ENCODE data around the gene ITIH4.

ITIH4 gene

GRCh38 chr3:52792413-52792812 lies 38.1 kb downstream of the ITIH4 start:
- H3K4me3 ChIP-seq (replicated peaks; ENCODE audit: low read depth, low read length) = no peak overlapping the region
- no peak for TF ChIP-seq CTCF (IDR thresholded peaks at IDR 0.05; ENCODE audit: low read length, missing control alignments)
- no peak for DNase-seq (ENCODE audit: low read depth)

DNA sequence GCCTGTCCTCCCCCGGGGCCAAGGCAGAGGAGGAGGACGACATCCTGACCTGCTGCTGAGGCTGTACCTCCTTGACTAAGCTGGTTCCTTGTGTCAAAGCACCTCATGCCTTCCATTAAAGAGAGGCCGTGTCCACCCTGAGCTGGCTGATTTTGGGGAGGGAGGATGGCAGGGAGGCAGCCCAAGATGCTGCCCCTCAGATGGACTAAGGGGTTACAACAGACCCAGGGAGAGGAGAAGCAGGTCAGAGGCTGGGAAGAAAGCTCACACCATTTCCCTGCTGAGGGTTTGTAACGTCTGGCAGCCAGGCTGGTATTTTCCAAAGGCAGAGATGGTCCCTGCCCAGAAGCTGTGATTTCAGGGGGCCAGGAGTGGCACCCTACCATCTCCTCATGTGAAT lies 38.5 kb downstream of the ITIH4 start:
- TF ChIP-seq CTCF (IDR thresholded peaks at IDR 0.05; ENCODE audit: low read length, missing control alignments) = no peak
- H3K4me3 ChIP-seq (replicated peaks; ENCODE audit: low read depth, low read length) = no peak overlapping the region
- DNase-seq (ENCODE audit: low read depth) = no peak

- TF ChIP-seq CTCF (IDR thresholded peaks at IDR 0.05; ENCODE audit: low read length, missing control alignments) = no peak
- H3K4me3 ChIP-seq (replicated peaks; ENCODE audit: low read depth, low read length) = no peak overlapping the region
- DNase-seq (ENCODE audit: low read depth) = no peak
These were observed 39.1 kb downstream of the ITIH4 start for GRCh38 chr3:52791366-52791765.

DNA sequence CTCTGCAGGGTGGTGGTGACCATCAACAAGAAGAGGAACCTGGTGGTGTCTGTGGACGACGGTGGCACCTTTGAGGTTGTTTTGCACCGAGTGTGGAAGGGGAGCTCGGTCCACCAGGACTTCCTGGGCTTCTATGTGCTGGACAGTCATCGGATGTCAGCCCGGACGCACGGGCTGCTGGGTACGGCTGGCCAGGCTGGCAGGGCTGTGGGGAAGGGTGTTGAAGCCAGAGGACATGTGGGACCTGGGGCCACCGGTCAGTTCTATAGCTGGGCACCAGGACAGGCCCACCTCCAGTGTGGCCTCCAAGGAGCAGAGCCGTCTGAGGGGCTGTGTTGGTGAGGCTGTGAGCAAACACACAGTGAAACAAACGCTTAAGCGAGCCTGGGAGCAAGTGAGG lies 39.7 kb downstream of the ITIH4 start:
- TF ChIP-seq CTCF (IDR thresholded peaks at IDR 0.05; ENCODE audit: low read length, missing control alignments) = no peak
- no peak overlapping the region for H3K4me3 ChIP-seq (replicated peaks; ENCODE audit: low read depth, low read length)
- no peak for DNase-seq (ENCODE audit: low read depth)

- TF ChIP-seq CTCF (IDR thresholded peaks at IDR 0.05; ENCODE audit: low read length, missing control alignments) = no peak
- no peak overlapping the region for H3K4me3 ChIP-seq (replicated peaks; ENCODE audit: low read depth, low read length)
- DNase-seq (ENCODE audit: low read depth) = no peak
These were observed 40.1 kb downstream of the ITIH4 start for GRCh38 chr3:52790337-52790736.

DNA sequence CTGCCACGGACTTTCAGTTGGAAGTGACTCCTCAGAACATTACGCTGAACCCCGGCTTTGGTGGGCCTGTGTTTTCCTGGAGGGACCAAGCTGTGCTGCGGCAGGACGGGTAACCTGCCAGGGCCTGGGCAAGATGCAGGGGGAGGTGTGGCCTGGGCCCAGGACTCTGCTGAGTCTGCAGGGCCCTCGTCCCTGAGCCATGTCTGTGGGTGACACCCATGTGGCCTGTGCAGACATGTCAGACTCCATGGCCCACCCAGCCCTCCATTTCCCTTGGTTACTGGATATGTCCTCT lies 40.8 kb downstream of the ITIH4 start:
- no peak overlapping the region for H3K4me3 ChIP-seq (replicated peaks; ENCODE audit: low read depth, low read length)
- no peak for DNase-seq (ENCODE audit: low read depth)
- TF ChIP-seq CTCF (IDR thresholded peaks at IDR 0.05; ENCODE audit: low read length, missing control alignments) = no peak

DNA sequence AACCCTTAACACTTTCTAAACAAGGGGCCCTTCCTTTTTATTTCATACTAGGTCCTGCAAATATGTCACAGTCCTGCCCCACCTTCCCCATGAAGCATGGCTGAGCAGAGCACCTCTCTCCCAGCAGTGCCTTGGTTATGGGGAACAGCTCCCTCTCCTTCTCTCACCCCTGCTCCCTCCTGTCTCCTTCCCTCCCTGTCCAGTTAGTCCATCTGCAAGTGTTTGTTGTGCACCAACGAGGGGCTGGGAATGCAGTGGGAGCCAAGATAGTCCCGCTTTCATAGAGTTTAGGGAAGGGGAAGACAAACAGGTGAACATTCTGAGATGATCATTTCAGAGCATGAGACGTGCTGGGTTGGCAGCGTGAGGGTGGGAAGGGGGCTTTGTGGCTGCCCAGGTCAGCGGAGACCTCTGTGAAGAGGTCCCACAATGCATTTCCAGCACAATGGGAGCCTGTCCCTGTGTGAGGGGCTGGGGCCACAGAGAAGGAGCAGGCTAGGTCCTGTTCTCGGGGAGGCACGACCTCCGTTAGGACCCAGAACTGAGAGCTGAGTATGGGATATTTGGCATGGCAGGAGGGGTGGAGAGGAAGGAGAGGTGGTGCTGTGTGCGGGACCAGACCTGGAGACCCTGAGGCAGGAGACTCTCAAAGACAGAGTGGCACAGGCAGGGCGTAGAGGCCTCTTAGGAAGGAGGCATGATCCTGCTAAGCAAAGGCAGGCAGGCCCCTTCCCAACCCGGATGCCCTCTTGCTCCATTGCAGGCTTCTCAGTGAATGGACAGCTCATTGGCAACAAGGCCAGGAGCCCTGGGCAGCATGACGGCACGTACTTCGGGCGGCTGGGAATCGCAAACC lies 41.4 kb downstream of the ITIH4 start:
- no peak for DNase-seq (ENCODE audit: low read depth)
- H3K4me3 ChIP-seq (replicated peaks; ENCODE audit: low read depth, low read length) = no peak overlapping the region
- TF ChIP-seq CTCF (IDR thresholded peaks at IDR 0.05; ENCODE audit: low read length, missing control alignments) = no peak

All from fibroblast of pulmonary artery (primary cell).